ENCODE data around the gene CEBPB.

GRCh38 chr20:50165684-50166554, 24.7 kb upstream of the CEBPB start:
- TF ChIP-seq CEBPB (IDR thresholded peaks at IDR 0.05) (peak; percentile 28; the same call in 1 of the 2 replicates), MAX (IDR thresholded peaks at IDR 0.05) (peak; percentile 89), EP300 (IDR thresholded peaks at IDR 0.05; ENCODE audit: borderline replicate concordance) (peak; percentile 96), RAD21 (IDR thresholded peaks at IDR 0.05; ENCODE audit: low read depth) (no peak), REST (IDR thresholded peaks at IDR 0.05; ENCODE audit: low read depth) (no peak), FOXM1 (IDR thresholded peaks at IDR 0.05; ENCODE audit: borderline replicate concordance, low read depth) (peak; percentile 93), YY1 (IDR thresholded peaks at IDR 0.05; ENCODE audit: low read depth) (peak; percentile 47; the same call in 1 of the 2 replicates)

Measured in Ishikawa (cell line).